ENCODE results near the gene PATE3.

The PATE3 gene

GRCh38 chr11:125787827-125788226 lies at the start of gene PATE3:
Gene PATE3 (plus strand): TSS chr11:125788127. CDS start chr11:125788152, 25 bp downstream.
- DNase-seq, result no peak

GRCh38 chr11:125740617-125741016 lies 47.3 kb upstream of the PATE3 start:
- DNase-seq, result no peak

GRCh38 chr11:125743681-125744080 lies 44.2 kb upstream of the PATE3 start:
- no peak for DNase-seq

- DNase-seq, result no peak
Measured at GRCh38 chr11:125745979-125746378, 41.9 kb upstream of the PATE3 start, which contains the start of gene PATE1. Gene PATE1 (plus strand): TSS chr11:125746279. CDS start chr11:125746305, 26 bp downstream.

GRCh38 chr11:125750629-125751028 lies 37.3 kb upstream of the PATE3 start:
- DNase-seq, result no peak

GRCh38 chr11:125756050-125756449 lies 31.9 kb upstream of the PATE3 start:
- no peak for DNase-seq

GRCh38 chr11:125762445-125762844 lies 25.5 kb upstream of the PATE3 start:
- DNase-seq, result no peak

GRCh38 chr11:125763483-125763882 lies 24.4 kb upstream of the PATE3 start:
- no peak for DNase-seq

GRCh38 chr11:125766251-125766650 lies 21.7 kb upstream of the PATE3 start:
- DNase-seq, result no peak

- no peak for DNase-seq
Measured at GRCh38 chr11:125768336-125769046, 19.4 kb upstream of the PATE3 start.

- no peak for DNase-seq
Measured at GRCh38 chr11:125770583-125770982, 17.3 kb upstream of the PATE3 start.

GRCh38 chr11:125772834-125773505 lies 15.0 kb upstream of the PATE3 start:
- DNase-seq, result no peak

GRCh38 chr11:125773516-125773915 lies 14.4 kb upstream of the PATE3 start:
- no peak for DNase-seq

GRCh38 chr11:125777309-125777708 lies 10.6 kb upstream of the PATE3 start:
- DNase-seq, result no peak

- no peak for DNase-seq
Measured at GRCh38 chr11:125778728-125779127, 9.2 kb upstream of the PATE3 start, which contains the start of gene PATE2. Gene PATE2 (minus strand): TSS chr11:125778828. CDS start chr11:125778773, 55 bp downstream.

GRCh38 chr11:125784678-125785077 lies 3.2 kb upstream of the PATE3 start:
- no peak for DNase-seq

- DNase-seq, result no peak
Measured at GRCh38 chr11:125790825-125791224, 2.9 kb downstream of the PATE3 start.

GRCh38 chr11:125797641-125798040 lies 9.7 kb downstream of the PATE3 start:
- no peak for DNase-seq

- DNase-seq, result no peak
Measured at GRCh38 chr11:125799808-125800207, 11.9 kb downstream of the PATE3 start.

- no peak for DNase-seq
Measured at GRCh38 chr11:125802387-125802786, 14.5 kb downstream of the PATE3 start.

GRCh38 chr11:125807909-125808308 lies 20.0 kb downstream of the PATE3 start:
- no peak for DNase-seq

- no peak for DNase-seq
Measured at GRCh38 chr11:125833016-125833415, 45.1 kb downstream of the PATE3 start, which contains the start of gene PATE4. Gene PATE4 (plus strand): TSS chr11:125833316. CDS start chr11:125833360, 44 bp downstream.

GRCh38 chr11:125835748-125836147 lies 47.8 kb downstream of the PATE3 start:
- DNase-seq, result no peak
